Measurements from ENCODE around the gene SIMC1. TPM values are rescaled to one million over a fixed set of nuclear protein-coding genes. Genes with fewer than 3 reads are reported as not detected.

Gene SIMC1
- total RNA-seq, 2 donors from 2014 or later = 10.4 to 21.8 TPM

DNA sequence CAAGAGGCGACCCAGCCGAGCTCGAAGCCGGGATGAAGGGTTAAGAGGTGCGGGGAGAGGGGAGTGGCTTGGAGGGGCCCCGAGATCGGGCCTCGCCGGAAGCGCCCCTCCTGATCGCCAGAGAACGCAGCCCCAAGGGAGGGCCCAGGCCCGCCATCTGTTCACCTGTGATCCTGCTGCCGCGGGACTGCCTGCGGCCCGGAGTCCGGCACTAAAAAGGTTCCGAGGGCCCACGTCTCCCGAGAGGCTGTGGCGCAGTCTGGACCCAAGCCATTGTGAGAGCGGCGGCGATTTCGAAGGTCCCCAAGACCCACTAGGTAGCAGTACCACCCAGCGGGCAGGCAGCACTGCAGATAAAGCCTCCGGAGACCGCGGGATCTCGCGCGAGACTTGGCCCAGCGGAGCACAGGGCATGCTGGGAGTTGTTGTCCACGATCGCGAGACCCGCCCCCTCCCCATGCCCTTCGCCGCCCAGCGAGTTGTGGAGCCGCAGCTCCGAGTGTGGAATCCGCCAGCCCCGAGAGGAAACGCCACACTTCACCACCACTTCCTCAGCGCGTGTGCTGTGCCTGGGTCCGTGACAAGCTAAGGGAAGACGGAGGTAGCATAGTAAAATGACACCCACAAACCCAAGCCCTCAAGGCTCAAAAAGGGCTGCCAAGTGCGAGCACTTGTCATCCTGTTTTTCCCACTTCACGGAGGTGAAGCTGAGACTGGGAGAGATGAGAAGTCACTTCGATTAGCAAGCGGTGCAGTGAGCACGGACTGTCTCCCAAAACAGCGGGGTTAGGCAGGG lies 123.4 kb downstream of the SIMC1 start, which contains the start of gene KIAA1191:
TSS of gene KIAA1191 (minus strand) at position 328 of the 796 bp plus-strand sequence. CDS start 2,256 bp downstream, outside the sequence.
- 2 to 5% methylated on average over 10 to 54 of the region's 56 CpGs for WGBS, 2 donors

GRCh38 chr5:176362233-176362490 lies 123.9 kb downstream of the SIMC1 start:
- H3K4me3 ChIP-seq = no peak overlapping the region
- 60 to 80% methylated on average over 8 of the region's 8 CpGs for WGBS, 2 donors

More for the DNA sequence above, 123.4 kb downstream of the SIMC1 start, which contains the start of gene KIAA1191:
- no peaks in the 10 kb centered on the region for H3K9me3 ChIP-seq
- TF ChIP-seq, protein P1, sequence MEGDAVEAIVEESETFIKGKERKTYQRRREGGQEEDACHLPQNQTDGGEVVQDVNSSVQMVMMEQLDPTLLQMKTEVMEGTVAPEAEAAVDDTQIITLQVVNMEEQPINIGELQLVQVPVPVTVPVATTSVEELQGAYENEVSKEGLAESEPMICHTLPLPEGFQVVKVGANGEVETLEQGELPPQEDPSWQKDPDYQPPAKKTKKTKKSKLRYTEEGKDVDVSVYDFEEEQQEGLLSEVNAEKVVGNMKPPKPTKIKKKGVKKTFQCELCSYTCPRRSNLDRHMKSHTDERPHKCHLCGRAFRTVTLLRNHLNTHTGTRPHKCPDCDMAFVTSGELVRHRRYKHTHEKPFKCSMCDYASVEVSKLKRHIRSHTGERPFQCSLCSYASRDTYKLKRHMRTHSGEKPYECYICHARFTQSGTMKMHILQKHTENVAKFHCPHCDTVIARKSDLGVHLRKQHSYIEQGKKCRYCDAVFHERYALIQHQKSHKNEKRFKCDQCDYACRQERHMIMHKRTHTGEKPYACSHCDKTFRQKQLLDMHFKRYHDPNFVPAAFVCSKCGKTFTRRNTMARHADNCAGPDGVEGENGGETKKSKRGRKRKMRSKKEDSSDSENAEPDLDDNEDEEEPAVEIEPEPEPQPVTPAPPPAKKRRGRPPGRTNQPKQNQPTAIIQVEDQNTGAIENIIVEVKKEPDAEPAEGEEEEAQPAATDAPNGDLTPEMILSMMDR (IDR thresholded peaks at IDR 0.05) = peak in 4 of 7 experiments; percentile 10 to 37 (median 34)
- TF ChIP-seq POLR2A (IDR thresholded peaks at IDR 0.05) = peak; percentile 87 to 96 (median 95)
- H3K4me3 ChIP-seq = peak within 1 kb of the TSS; percentile 68 to 99
- H3K4me1 ChIP-seq = peaks cover 28% of the 10 kb centered on the region
- H3K36me3 ChIP-seq (replicated peaks in 1 of 2; ENCODE audit: insufficient read depth in 1 of 2, low read depth in 2 of 2) = no peaks in the 10 kb centered on the region
- intact Hi-C loops (cut with DNase I) = no loop called here
- H3K27ac ChIP-seq = peak within 1 kb of the TSS; percentile 59 to 90 (median 81)
- peak; percentile 92 to 96 (median 94) for DNase-seq
- no peaks in the 10 kb centered on the region for H3K27me3 ChIP-seq
- ATAC-seq = peak; percentile 98

GRCh38 chr5:176364765-176365350 lies 126.6 kb downstream of the SIMC1 start:
- WGBS, 2 donors = 16 to 25% methylated on average over 9 to 28 of the region's 28 CpGs
- DNase-seq = no peak
- TF ChIP-seq, protein P1 (IDR thresholded peaks at IDR 0.05) = no peak
- no peak for TF ChIP-seq POLR2A (IDR thresholded peaks at IDR 0.05)
- Histone ChIP-seq H3K9me3 (no peaks in the 10 kb centered on the region), H3K36me3 (replicated peaks in 1 of 2; ENCODE audit: insufficient read depth in 1 of 2, low read depth in 2 of 2) (no peaks in the 10 kb centered on the region), H3K4me3 (peak overlapping the region; percentile 36 to 52), H3K4me1 (peaks cover 23% of the 10 kb centered on the region), H3K27me3 (no peaks in the 10 kb centered on the region), H3K27ac (peak overlapping the region in 1 of 4 donors; percentile 29)
- no peak for ATAC-seq
- intact Hi-C loops (cut with DNase I) = no loop called here

More at GRCh38 chr5:176362233-176362490, 123.9 kb downstream of the SIMC1 start:
- H3K27ac ChIP-seq = peak overlapping the region in 1 of 4 donors; percentile 81
- H3K36me3 ChIP-seq (replicated peaks in 1 of 2; ENCODE audit: insufficient read depth in 1 of 2, low read depth in 2 of 2) = no peaks in the 10 kb centered on the region
- TF ChIP-seq, protein P1 (IDR thresholded peaks at IDR 0.05) = no peak
- TF ChIP-seq POLR2A (IDR thresholded peaks at IDR 0.05) = no peak
- H3K9me3 ChIP-seq = no peaks in the 10 kb centered on the region
- peaks cover 28% of the 10 kb centered on the region for H3K4me1 ChIP-seq
- intact Hi-C loops (cut with DNase I) = no loop called here
- no peaks in the 10 kb centered on the region for H3K27me3 ChIP-seq
- no peak for ATAC-seq
- DNase-seq = no peak

- intact Hi-C loops (cut with DNase I) = no loop called here
- Histone ChIP-seq H3K36me3 (replicated peaks in 1 of 2; ENCODE audit: insufficient read depth in 1 of 2, low read depth in 2 of 2) (no peaks in the 10 kb centered on the region), H3K27ac (peak within 1 kb of the TSS in 1 of 4 donors; percentile 29), H3K4me1 (peaks cover 17% of the 10 kb centered on the region), H3K27me3 (no peaks in the 10 kb centered on the region), H3K4me3 (peak within 1 kb of the TSS; percentile 36 to 52), H3K9me3 (no peaks in the 10 kb centered on the region)
- TF ChIP-seq POLR2A (IDR thresholded peaks at IDR 0.05) = no peak
- TF ChIP-seq, protein P1 (IDR thresholded peaks at IDR 0.05) = no peak
- 1% methylated on average over 71 of the region's 108 CpGs; no CpG with 5 or more reads in 1 of the 2 donors for WGBS, 2 donors
- ATAC-seq (no peak), DNase-seq (peak in 3 of 4 donors; percentile 10 to 34 (median 25))
Observed at GRCh38 chr5:176365351-176366231, 127.4 kb downstream of the SIMC1 start, which contains the start of gene ARL10. TSS of gene ARL10 (plus strand) at chr5:176365487. CDS start at chr5:176365564, 77 bp downstream.
